ENCODE results near the gene BUD13.
"Not testable (repeated sequence)": the region's sequence is repeated elsewhere in the genome, so short reads cannot be mapped to it uniquely, and the experiment has no call there.

The BUD13 gene

GRCh38 chr11:116772443-116773202 lies at the start of gene BUD13:
Gene BUD13 (minus strand): TSS chr11:116772987. CDS start chr11:116772964, 23 bp downstream.
- DNase-seq (ENCODE audit: extremely low read depth in 1 of 2, low read depth in 1 of 2): peak; percentile 86 to 87

- DNase-seq (ENCODE audit: extremely low read depth in 1 of 2, low read depth in 1 of 2): no peak
Observed at GRCh38 chr11:116822575-116822974, 49.8 kb upstream of the BUD13 start.

GRCh38 chr11:116821050-116821918 lies 48.5 kb upstream of the BUD13 start:
- DNase-seq (ENCODE audit: extremely low read depth in 1 of 2, low read depth in 1 of 2): no peak

- no peak for DNase-seq (ENCODE audit: extremely low read depth in 1 of 2, low read depth in 1 of 2)
Observed at GRCh38 chr11:116819049-116819448, 46.3 kb upstream of the BUD13 start.

GRCh38 chr11:116814502-116814901 lies 41.7 kb upstream of the BUD13 start:
- no peak for DNase-seq (ENCODE audit: extremely low read depth in 1 of 2, low read depth in 1 of 2)

- no peak for DNase-seq (ENCODE audit: extremely low read depth in 1 of 2, low read depth in 1 of 2)
Observed at GRCh38 chr11:116813781-116814471, 41.1 kb upstream of the BUD13 start.

GRCh38 chr11:116813170-116813569 lies 40.4 kb upstream of the BUD13 start:
- no peak for DNase-seq (ENCODE audit: extremely low read depth in 1 of 2, low read depth in 1 of 2)

- DNase-seq (ENCODE audit: extremely low read depth in 1 of 2, low read depth in 1 of 2): no peak
Observed at GRCh38 chr11:116812109-116812508, 39.3 kb upstream of the BUD13 start.

GRCh38 chr11:116811194-116811593 lies 38.4 kb upstream of the BUD13 start:
- no peak for DNase-seq (ENCODE audit: extremely low read depth in 1 of 2, low read depth in 1 of 2)

GRCh38 chr11:116808262-116809175 lies 35.7 kb upstream of the BUD13 start:
- no peak for DNase-seq (ENCODE audit: extremely low read depth in 1 of 2, low read depth in 1 of 2)

- no peak for DNase-seq (ENCODE audit: extremely low read depth in 1 of 2, low read depth in 1 of 2)
Observed at GRCh38 chr11:116807601-116808261, 34.9 kb upstream of the BUD13 start.

- no peak for DNase-seq (ENCODE audit: extremely low read depth in 1 of 2, low read depth in 1 of 2)
Observed at GRCh38 chr11:116804001-116804400, 31.2 kb upstream of the BUD13 start.

GRCh38 chr11:116801662-116802061 lies 28.9 kb upstream of the BUD13 start:
- DNase-seq (ENCODE audit: extremely low read depth in 1 of 2, low read depth in 1 of 2): not testable (repeated sequence)

- no peak for DNase-seq (ENCODE audit: extremely low read depth in 1 of 2, low read depth in 1 of 2)
Observed at GRCh38 chr11:116800610-116801009, 27.8 kb upstream of the BUD13 start.

GRCh38 chr11:116798368-116798767 lies 25.6 kb upstream of the BUD13 start:
- DNase-seq (ENCODE audit: extremely low read depth in 1 of 2, low read depth in 1 of 2): no peak

GRCh38 chr11:116797816-116798215 lies 25.0 kb upstream of the BUD13 start:
- no peak for DNase-seq (ENCODE audit: extremely low read depth in 1 of 2, low read depth in 1 of 2)

GRCh38 chr11:116796548-116796947 lies 23.8 kb upstream of the BUD13 start:
- no peak for DNase-seq (ENCODE audit: extremely low read depth in 1 of 2, low read depth in 1 of 2)

GRCh38 chr11:116794851-116795250 lies 22.1 kb upstream of the BUD13 start:
- no peak for DNase-seq (ENCODE audit: extremely low read depth in 1 of 2, low read depth in 1 of 2)

GRCh38 chr11:116793772-116794097 lies 20.9 kb upstream of the BUD13 start:
- DNase-seq (ENCODE audit: extremely low read depth in 1 of 2, low read depth in 1 of 2): no peak

Measured in stimulated activated CD8-positive, alpha-beta memory T cell treated with anti-CD3 and anti-CD28 coated beads, Interleukin-7, amount 100 ng/mL, for 48 hours (primary cell).